ENCODE results near the gene MEMO1.
"Not testable (repeated sequence)": the region's sequence is repeated elsewhere in the genome, so short reads cannot be mapped to it uniquely, and the experiment has no call there.

MEMO1 gene

GRCh38 chr2:31979018-31979417 lies 31.8 kb downstream of the MEMO1 start:
- no peak overlapping the region for H2AFZ ChIP-seq (ENCODE audit: low read length, unreplicated experiment)

GRCh38 chr2:31978436-31978835 lies 32.4 kb downstream of the MEMO1 start:
- H3K27me3 ChIP-seq (ENCODE audit: insufficient read depth, low read length) = no peaks in the 10 kb centered on the region
- no peak overlapping the region for H3K4me3 ChIP-seq (ENCODE audit: low read depth, low read length)
- no peak overlapping the region for H3K27ac ChIP-seq (ENCODE audit: low read depth, low read length)
- H3K79me2 ChIP-seq (ENCODE audit: control insufficient read depth, insufficient read depth, low read length, unreplicated experiment) = peaks cover 75% of the 10 kb centered on the region
- peaks cover 19% of the 10 kb centered on the region for H3K4me1 ChIP-seq (ENCODE audit: control insufficient read depth, insufficient read depth, low read length, unreplicated experiment)
- no peaks in the 10 kb centered on the region for H3K36me3 ChIP-seq (ENCODE audit: insufficient read depth, low read length)
- H2AFZ ChIP-seq (ENCODE audit: low read length, unreplicated experiment) = no peak overlapping the region

More at GRCh38 chr2:31979018-31979417, 31.8 kb downstream of the MEMO1 start:
- Histone ChIP-seq H3K27ac (ENCODE audit: low read depth, low read length) (no peak overlapping the region), H3K4me1 (ENCODE audit: control insufficient read depth, insufficient read depth, low read length, unreplicated experiment) (peaks cover 17% of the 10 kb centered on the region), H3K36me3 (ENCODE audit: insufficient read depth, low read length) (no peaks in the 10 kb centered on the region; the same call in 1 of the 2 replicates), H3K27me3 (ENCODE audit: insufficient read depth, low read length) (no peaks in the 10 kb centered on the region), H3K79me2 (ENCODE audit: control insufficient read depth, insufficient read depth, low read length, unreplicated experiment) (peaks cover 76% of the 10 kb centered on the region), H3K4me3 (ENCODE audit: low read depth, low read length) (no peak overlapping the region)

GRCh38 chr2:31973665-31974064 lies 37.1 kb downstream of the MEMO1 start:
- Histone ChIP-seq H3K4me3 (ENCODE audit: low read depth, low read length) (no peak overlapping the region), H3K4me1 (ENCODE audit: control insufficient read depth, insufficient read depth, low read length, unreplicated experiment) (peaks cover 4% of the 10 kb centered on the region), H3K36me3 (ENCODE audit: insufficient read depth, low read length) (no peaks in the 10 kb centered on the region), H3K27ac (ENCODE audit: low read depth, low read length) (no peak overlapping the region), H3K27me3 (ENCODE audit: insufficient read depth, low read length) (no peaks in the 10 kb centered on the region), H3K79me2 (ENCODE audit: control insufficient read depth, insufficient read depth, low read length, unreplicated experiment) (peaks cover 77% of the 10 kb centered on the region), H2AFZ (ENCODE audit: low read length, unreplicated experiment) (no peak overlapping the region)

- Histone ChIP-seq H3K4me3 (ENCODE audit: low read depth, low read length) (no peak overlapping the region), H3K4me1 (ENCODE audit: control insufficient read depth, insufficient read depth, low read length, unreplicated experiment) (peaks cover 4% of the 10 kb centered on the region), H2AFZ (ENCODE audit: low read length, unreplicated experiment) (no peak overlapping the region), H3K79me2 (ENCODE audit: control insufficient read depth, insufficient read depth, low read length, unreplicated experiment) (peaks cover 75% of the 10 kb centered on the region), H3K27me3 (ENCODE audit: insufficient read depth, low read length) (no peaks in the 10 kb centered on the region), H3K27ac (ENCODE audit: low read depth, low read length) (no peak overlapping the region), H3K36me3 (ENCODE audit: insufficient read depth, low read length) (no peaks in the 10 kb centered on the region)
Observed at GRCh38 chr2:31972059-31972458, 38.7 kb downstream of the MEMO1 start.

- no peaks in the 10 kb centered on the region for H3K36me3 ChIP-seq (ENCODE audit: insufficient read depth, low read length)
- H3K4me1 ChIP-seq (ENCODE audit: control insufficient read depth, insufficient read depth, low read length, unreplicated experiment) = peaks cover 4% of the 10 kb centered on the region
- H3K27me3 ChIP-seq (ENCODE audit: insufficient read depth, low read length) = no peaks in the 10 kb centered on the region
- H3K27ac ChIP-seq (ENCODE audit: low read depth, low read length) = no peak overlapping the region
- no peak overlapping the region for H2AFZ ChIP-seq (ENCODE audit: low read length, unreplicated experiment)
- peaks cover 60% of the 10 kb centered on the region for H3K79me2 ChIP-seq (ENCODE audit: control insufficient read depth, insufficient read depth, low read length, unreplicated experiment)
- no peak overlapping the region for H3K4me3 ChIP-seq (ENCODE audit: low read depth, low read length)
Observed at GRCh38 chr2:31969178-31969577, 41.6 kb downstream of the MEMO1 start.

GRCh38 chr2:31967790-31968189 lies 43.0 kb downstream of the MEMO1 start:
- H3K27ac ChIP-seq (ENCODE audit: low read depth, low read length) = no peak overlapping the region
- H3K27me3 ChIP-seq (ENCODE audit: insufficient read depth, low read length) = no peaks in the 10 kb centered on the region
- no peaks in the 10 kb centered on the region for H3K36me3 ChIP-seq (ENCODE audit: insufficient read depth, low read length)
- H3K4me1 ChIP-seq (ENCODE audit: control insufficient read depth, insufficient read depth, low read length, unreplicated experiment) = peaks cover 2% of the 10 kb centered on the region
- H3K79me2 ChIP-seq (ENCODE audit: control insufficient read depth, insufficient read depth, low read length, unreplicated experiment) = peaks cover 58% of the 10 kb centered on the region
- no peak overlapping the region for H2AFZ ChIP-seq (ENCODE audit: low read length, unreplicated experiment)
- H3K4me3 ChIP-seq (ENCODE audit: low read depth, low read length) = no peak overlapping the region

GRCh38 chr2:31966402-31966801 lies 44.4 kb downstream of the MEMO1 start:
- not testable (repeated sequence) for H3K4me3 ChIP-seq (ENCODE audit: low read depth, low read length); H3K36me3 ChIP-seq (ENCODE audit: insufficient read depth, low read length); H3K27me3 ChIP-seq (ENCODE audit: insufficient read depth, low read length); H2AFZ ChIP-seq (ENCODE audit: low read length, unreplicated experiment); H3K27ac ChIP-seq (ENCODE audit: low read depth, low read length)
- Histone ChIP-seq H3K4me1 (ENCODE audit: control insufficient read depth, insufficient read depth, low read length, unreplicated experiment) (peaks cover 14% of the 10 kb centered on the region), H3K79me2 (ENCODE audit: control insufficient read depth, insufficient read depth, low read length, unreplicated experiment) (peaks cover 62% of the 10 kb centered on the region)

GRCh38 chr2:31965094-31965493 lies 45.7 kb downstream of the MEMO1 start:
- Histone ChIP-seq H3K4me3 (ENCODE audit: low read depth, low read length) (no peak overlapping the region), H3K79me2 (ENCODE audit: control insufficient read depth, insufficient read depth, low read length, unreplicated experiment) (peaks cover 56% of the 10 kb centered on the region), H3K36me3 (ENCODE audit: insufficient read depth, low read length) (no peaks in the 10 kb centered on the region), H3K27ac (ENCODE audit: low read depth, low read length) (no peak overlapping the region), H2AFZ (ENCODE audit: low read length, unreplicated experiment) (no peak overlapping the region), H3K4me1 (ENCODE audit: control insufficient read depth, insufficient read depth, low read length, unreplicated experiment) (peaks cover 22% of the 10 kb centered on the region), H3K27me3 (ENCODE audit: insufficient read depth, low read length) (no peaks in the 10 kb centered on the region)

- no peak overlapping the region for H3K4me3 ChIP-seq (ENCODE audit: low read depth, low read length)
- H3K27me3 ChIP-seq (ENCODE audit: insufficient read depth, low read length) = no peaks in the 10 kb centered on the region
- H3K36me3 ChIP-seq (ENCODE audit: insufficient read depth, low read length) = no peaks in the 10 kb centered on the region
- H2AFZ ChIP-seq (ENCODE audit: low read length, unreplicated experiment) = no peak overlapping the region
- H3K4me1 ChIP-seq (ENCODE audit: control insufficient read depth, insufficient read depth, low read length, unreplicated experiment) = peaks cover 22% of the 10 kb centered on the region
- H3K27ac ChIP-seq (ENCODE audit: low read depth, low read length) = no peak overlapping the region
- H3K79me2 ChIP-seq (ENCODE audit: control insufficient read depth, insufficient read depth, low read length, unreplicated experiment) = peaks cover 62% of the 10 kb centered on the region
Observed at GRCh38 chr2:31962757-31963361, 47.9 kb downstream of the MEMO1 start.

GRCh38 chr2:31958140-31958717 lies 52.6 kb downstream of the MEMO1 start:
- Histone ChIP-seq H3K79me2 (ENCODE audit: control insufficient read depth, insufficient read depth, low read length, unreplicated experiment) (peaks cover 75% of the 10 kb centered on the region), H2AFZ (ENCODE audit: low read length, unreplicated experiment) (no peak overlapping the region), H3K27me3 (ENCODE audit: insufficient read depth, low read length) (no peaks in the 10 kb centered on the region), H3K4me3 (ENCODE audit: low read depth, low read length) (no peak overlapping the region), H3K36me3 (ENCODE audit: insufficient read depth, low read length) (no peaks in the 10 kb centered on the region), H3K4me1 (ENCODE audit: control insufficient read depth, insufficient read depth, low read length, unreplicated experiment) (peaks cover 22% of the 10 kb centered on the region), H3K27ac (ENCODE audit: low read depth, low read length) (no peak overlapping the region)

All from ACC112 (cell line).